Fibroblast of villous mesenchyme (primary cell): Measurements from ENCODE around the gene AP1S2. TPM values are rescaled to one million over a fixed set of nuclear protein-coding genes. Genes with fewer than 3 reads are reported as not detected.

Experiments
- DNase-seq: peaks from one replicate; pipeline ENCODE4 v3.0.0-alpha.2; 2010; ENCODE audit warnings: low read depth
- H3K4me3 ChIP-seq: 2 replicates; pipeline ENCODE4 v1.5.1; 2011; ENCODE audit warnings: low read depth, mild to moderate bottlenecking, low read length
- total RNA-seq: library from RNA; depleted of rRNA; stranded (reverse); fragments of >200 nt; gene quantifications from 2 replicates; pipeline ENCODE4 v1.2.3, GENCODE V29; 2012
- TF ChIP-seq, protein P1 (sequence below): IDR thresholded peaks from 2 replicates; pipeline ENCODE4 v1.5.1; 2012; ENCODE audit warnings: low read depth, mild to moderate bottlenecking, low read length; ENCODE audit not compliant: insufficient read depth

The AP1S2 gene
- total RNA-seq, 1 donor = 39.7 TPM

DNA sequence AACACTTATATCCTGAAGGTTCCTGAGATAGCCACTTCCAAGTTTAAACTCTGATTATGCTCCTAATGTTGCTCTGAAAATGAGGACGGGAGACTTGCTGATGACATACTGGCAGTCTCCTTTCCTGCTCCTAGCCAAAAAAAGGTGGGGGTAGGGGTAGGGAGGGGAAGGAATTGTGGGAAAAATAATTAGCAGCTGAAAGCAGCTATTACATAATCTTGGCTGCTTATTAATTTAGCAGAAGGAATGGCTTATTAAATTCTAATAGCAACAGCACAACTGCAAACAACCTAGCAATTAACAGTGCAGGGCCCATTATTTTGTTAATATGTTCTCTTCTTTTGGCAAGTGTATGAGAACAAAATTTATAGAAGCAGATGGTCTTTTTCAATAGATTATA lies 2.0 kb upstream of the AP1S2 start:
- DNase-seq = no peak
- no peak overlapping the region for H3K4me3 ChIP-seq
- TF ChIP-seq, protein P1, sequence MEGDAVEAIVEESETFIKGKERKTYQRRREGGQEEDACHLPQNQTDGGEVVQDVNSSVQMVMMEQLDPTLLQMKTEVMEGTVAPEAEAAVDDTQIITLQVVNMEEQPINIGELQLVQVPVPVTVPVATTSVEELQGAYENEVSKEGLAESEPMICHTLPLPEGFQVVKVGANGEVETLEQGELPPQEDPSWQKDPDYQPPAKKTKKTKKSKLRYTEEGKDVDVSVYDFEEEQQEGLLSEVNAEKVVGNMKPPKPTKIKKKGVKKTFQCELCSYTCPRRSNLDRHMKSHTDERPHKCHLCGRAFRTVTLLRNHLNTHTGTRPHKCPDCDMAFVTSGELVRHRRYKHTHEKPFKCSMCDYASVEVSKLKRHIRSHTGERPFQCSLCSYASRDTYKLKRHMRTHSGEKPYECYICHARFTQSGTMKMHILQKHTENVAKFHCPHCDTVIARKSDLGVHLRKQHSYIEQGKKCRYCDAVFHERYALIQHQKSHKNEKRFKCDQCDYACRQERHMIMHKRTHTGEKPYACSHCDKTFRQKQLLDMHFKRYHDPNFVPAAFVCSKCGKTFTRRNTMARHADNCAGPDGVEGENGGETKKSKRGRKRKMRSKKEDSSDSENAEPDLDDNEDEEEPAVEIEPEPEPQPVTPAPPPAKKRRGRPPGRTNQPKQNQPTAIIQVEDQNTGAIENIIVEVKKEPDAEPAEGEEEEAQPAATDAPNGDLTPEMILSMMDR = no peak

DNA sequence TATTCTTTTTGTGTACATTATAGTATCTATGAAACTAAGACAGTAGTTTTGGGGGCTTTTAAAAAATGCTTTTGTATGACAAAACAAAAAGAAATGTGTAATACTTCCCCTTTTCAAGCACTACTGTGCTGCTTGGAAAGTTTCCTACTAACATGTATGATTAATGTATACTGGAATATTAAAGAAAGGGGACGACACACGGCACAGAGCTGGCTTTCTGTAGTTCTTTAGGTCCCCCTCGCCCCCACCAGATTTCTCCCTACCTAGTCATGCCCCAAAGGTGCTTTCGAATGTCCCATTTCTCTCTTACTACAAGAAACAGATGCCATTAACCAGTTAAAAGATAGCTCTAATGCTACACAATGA lies 1.6 kb upstream of the AP1S2 start:
- H3K4me3 ChIP-seq = no peak overlapping the region
- TF ChIP-seq, protein P1 = no peak
- no peak for DNase-seq

DNA sequence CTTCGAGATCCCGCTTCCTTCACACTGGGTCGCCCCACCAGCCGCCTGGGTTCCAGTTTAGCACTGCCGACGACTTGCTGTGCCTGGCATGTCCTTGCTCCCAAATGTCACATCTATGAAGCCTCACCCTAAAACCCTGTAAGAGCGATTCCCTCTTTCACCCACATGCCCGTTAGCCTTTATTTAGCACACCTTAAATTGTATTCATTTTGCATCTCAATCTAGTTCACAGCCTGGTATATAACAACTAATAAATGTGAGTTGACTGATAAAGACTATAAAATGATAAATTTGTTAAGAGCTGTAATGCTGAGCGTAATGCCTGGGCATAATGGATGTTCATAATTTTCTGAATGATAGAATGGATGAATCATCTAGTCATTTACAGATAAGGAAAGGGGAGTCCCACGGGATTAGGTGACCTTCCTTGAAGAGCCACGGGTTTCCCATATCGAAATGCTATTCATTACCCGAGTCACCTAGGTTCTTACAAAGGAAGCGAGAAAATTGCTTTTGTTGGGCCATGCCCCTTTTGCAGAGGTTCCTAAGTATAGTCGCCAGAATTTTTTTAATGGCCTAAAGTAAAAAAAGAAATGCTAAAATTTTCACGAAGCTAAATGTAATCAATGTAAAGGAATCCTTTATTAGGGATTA lies 1.1 kb upstream of the AP1S2 start:
- TF ChIP-seq, protein P1 = no peak
- no peak for DNase-seq
- peak overlapping the region; percentile 76 for H3K4me3 ChIP-seq

DNA sequence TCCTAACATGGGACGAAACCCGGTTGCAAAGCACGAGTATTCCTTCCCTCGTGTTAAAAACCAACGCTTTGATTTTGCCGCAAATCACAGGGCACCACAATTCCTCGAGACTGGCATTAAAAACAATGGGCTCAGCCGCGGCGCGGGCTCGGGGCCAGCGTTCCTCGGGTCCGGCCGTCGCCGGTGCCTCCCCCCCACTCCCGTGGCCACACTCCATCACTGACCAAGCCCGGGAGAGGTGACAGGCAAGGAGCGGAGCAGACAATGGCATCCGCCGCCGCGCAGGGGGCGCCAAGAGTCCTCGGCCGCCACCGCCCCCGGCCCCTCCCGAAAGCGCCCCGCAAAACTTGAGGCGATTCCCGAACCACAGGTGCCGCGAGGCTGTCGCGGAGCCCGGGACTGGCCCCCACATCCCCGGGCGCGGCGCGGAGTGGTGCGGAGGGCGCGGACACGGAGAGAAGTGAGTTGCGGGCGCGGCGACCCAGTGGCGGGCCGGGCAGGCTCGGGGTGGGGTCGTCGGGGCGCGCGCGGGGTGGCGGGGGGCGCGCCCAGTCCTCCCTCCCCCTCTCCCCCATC lies 445 bp downstream of the AP1S2 start:
- H3K4me3 ChIP-seq = peak overlapping the region; percentile 76
- TF ChIP-seq, protein P1 = peak; percentile 6
- DNase-seq = peak; percentile 2

DNA sequence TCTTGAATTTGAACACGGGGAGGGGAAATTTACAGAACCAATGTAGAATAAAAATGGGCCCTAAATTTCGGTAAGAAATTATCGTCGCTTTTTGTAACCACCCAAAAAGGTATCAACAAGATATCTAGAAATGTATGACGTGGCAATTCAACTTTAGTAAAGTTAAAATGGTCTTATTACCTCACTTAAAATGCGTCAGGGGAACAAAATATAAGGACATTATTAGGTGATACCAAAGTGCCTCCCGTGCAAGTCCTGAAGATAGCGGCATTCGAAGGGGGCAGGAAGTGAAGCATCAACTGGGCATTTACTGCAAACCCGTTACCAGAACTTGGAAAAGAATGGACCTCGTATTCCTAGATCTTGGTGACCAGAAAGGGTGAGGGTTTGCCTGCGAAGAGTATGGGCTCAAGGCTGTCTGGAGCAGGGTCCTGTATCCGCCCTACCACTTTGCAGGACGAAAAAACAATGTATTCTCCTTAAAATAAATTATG lies 980 bp downstream of the AP1S2 start:
- peak overlapping the region; percentile 76 for H3K4me3 ChIP-seq
- DNase-seq = peak; percentile 9
- TF ChIP-seq, protein P1 = no peak

DNA sequence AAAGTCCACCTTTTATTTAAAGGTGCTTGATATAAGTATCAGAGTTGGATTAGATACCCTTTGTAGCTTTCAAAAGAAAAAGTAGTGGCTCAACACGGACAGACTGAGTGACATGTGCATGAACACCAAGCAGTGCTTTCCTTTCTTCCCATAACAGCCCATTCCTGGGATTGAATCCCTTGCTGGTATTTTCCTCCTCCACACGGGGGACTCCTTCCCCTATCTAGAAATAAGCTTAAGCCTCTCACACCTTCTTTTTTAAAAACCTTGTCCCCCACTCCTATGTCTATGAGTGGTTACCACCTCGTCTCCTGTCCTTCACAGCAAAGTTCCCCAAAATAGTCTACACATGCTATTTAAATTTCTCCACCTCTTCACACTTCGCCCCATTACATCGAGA lies 5.1 kb downstream of the AP1S2 start:
- no peak overlapping the region for H3K4me3 ChIP-seq
- DNase-seq = no peak
- TF ChIP-seq, protein P1 = peak; percentile 30
